GM21423 (cell line): ENCODE measurements around the gene VDAC1.
"Not testable (repeated sequence)": the region's sequence is repeated elsewhere in the genome, so short reads cannot be mapped to it uniquely, and the experiment has no call there.

Experiments
- ATAC-seq: cut with Tn5 transposase; IDR thresholded peaks from one replicate; pipeline ENCODE4 v1.9.1; 2021; ENCODE audit warnings: mild to moderate bottlenecking, moderate library complexity; ENCODE audit not compliant: unreplicated experiment

VDAC1 gene, protein sequence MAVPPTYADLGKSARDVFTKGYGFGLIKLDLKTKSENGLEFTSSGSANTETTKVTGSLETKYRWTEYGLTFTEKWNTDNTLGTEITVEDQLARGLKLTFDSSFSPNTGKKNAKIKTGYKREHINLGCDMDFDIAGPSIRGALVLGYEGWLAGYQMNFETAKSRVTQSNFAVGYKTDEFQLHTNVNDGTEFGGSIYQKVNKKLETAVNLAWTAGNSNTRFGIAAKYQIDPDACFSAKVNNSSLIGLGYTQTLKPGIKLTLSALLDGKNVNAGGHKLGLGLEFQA

DNA sequence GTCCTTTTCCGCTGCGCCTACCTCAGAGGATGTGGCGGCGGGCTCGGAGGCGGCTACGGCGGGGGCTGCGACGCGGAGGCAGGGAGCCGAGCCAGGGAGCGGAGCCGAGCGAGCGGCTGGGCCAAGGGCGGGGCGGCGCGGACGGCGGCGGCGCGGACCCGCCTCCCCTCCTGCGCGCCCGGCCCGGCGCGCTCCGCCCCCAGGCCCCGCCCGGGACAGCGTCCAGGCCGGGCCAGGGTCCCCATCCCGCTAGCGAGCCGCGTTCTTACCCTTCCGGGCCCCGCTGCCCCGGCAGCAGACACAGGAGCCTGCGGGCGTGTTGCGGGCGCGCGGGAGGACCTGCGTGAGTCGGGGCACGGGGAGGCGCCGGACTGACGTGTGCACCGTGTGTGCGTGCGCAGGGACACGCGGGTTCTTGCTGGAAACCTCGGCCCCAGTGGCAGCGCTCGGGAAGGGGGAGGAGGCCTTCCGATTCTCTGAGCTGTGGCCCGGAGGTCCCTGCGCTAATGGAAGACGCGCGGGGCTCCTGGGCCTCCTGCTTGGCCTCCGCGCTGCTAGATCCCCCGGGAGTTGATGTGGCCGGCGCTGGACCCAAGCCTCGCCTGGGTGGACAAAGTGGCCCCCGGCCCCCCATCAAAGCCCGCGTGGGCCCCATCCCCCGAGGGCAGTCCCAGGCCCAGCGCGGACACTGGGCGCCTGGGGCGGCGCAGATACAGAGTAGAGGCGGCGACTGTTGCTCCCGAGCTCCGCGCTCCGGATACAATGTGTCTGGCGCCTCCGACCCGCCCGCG is at the start of gene VDAC1:
VDAC1 (minus strand) TSS at position 350 of the 791 bp plus-strand sequence. CDS start 11,963 bp downstream, outside the sequence.
- ATAC-seq, result peak; percentile 82

DNA sequence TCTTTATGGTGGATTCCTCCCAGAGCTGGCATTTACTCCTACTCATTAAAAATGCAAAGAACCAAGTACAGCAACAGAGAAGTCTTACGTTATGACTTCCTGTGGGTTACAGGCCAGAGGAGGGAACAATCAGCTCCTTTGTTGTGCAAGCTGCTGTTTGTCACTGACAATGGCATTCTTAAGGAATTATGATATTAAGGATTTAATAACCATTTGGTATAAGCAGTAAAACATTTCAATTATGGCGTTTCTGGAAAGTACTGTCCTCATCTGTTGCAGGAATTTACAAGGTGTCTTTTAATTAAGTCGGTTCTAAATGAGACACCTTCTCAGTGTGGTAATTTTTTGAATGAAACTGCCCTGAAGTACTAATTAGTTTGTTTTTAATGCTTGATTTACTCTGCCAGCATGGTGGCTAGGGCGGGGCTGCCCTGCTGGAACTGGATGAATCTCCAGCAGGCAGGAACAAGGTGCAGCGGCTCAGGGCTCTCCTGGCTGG is 49.1 kb upstream of the VDAC1 start:
- ATAC-seq, result no peak

DNA sequence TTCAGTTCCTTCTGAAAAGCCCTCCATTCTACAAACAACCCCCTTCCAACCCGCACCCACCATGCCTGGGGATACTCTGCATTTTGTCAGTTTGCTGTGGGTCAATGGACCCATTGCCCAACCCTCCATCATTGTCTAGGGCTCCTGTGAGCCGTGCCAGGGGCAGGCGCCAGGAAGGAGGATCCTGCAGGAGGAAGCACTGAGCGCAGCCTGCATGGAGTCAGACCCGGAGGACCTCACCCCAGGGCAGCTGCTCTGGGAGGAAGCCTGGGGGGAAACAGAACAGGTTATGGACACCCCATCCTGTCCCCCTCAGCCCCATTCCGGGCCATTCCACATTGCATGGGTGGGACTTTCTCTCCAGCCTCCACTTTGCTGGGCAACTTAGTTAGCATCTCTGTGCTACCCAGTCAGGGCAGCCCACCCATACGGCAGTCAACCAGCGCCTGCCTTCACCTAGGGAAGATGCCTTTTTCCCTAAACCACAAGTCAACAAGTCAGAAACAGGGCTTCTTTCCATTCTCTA is 48.6 kb upstream of the VDAC1 start:
- no peak for ATAC-seq

DNA sequence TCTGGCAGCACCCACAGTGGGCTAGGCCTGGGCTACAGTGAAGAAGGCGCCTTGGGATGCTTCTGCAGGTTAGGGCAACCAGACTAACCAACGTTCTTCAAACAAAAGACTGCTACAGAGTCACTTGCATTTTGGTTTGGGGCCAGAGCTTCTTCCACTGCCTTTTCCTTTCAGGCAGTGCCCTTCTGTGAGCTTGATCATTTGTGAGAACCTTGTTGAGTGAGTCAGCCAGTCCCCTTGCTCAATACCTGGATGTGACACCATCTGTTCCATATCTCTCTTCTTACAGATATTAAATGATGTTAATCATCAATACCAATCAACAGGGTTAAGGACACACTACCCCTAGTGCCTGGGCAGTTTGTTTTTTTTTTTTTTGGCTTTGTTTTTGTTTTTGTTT is 46.5 kb upstream of the VDAC1 start:
- no peak for ATAC-seq

DNA sequence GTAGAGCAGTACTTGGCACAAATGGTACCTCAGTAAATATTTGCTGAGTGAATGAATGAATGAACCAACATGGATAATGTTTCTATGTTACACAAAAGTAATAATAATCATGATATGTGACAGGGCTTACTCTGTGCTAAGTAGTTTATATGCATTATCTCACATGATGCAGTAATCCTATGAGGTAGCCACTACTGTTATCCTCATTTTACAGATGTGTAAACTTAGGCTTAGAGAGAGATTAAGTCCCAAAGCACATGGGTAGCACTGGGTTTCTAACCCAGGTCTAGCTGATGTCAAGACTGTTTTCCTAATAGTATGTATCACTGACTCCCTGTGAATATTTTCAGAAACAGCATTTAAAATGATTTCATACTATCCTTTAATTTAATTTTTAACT is 44.1 kb upstream of the VDAC1 start:
- no peak for ATAC-seq

DNA sequence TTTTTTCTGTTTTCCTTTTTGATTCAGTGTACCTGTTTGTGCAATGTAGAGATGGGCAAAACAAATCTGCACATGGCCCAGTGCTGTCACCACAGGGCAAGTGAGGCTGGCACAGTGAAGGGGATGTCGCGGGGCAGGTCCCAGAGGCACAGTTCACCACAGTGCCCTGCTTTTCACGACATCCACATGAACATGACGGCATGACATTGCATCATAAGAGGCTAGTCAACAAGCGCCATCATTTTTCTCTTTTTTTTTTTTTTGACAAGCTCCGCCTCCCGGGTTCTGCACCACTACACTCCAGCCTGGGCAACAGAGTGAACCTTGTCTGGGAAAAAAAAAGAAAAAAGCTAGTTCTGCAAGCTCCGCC is 42.9 kb upstream of the VDAC1 start:
- no peak for ATAC-seq

DNA sequence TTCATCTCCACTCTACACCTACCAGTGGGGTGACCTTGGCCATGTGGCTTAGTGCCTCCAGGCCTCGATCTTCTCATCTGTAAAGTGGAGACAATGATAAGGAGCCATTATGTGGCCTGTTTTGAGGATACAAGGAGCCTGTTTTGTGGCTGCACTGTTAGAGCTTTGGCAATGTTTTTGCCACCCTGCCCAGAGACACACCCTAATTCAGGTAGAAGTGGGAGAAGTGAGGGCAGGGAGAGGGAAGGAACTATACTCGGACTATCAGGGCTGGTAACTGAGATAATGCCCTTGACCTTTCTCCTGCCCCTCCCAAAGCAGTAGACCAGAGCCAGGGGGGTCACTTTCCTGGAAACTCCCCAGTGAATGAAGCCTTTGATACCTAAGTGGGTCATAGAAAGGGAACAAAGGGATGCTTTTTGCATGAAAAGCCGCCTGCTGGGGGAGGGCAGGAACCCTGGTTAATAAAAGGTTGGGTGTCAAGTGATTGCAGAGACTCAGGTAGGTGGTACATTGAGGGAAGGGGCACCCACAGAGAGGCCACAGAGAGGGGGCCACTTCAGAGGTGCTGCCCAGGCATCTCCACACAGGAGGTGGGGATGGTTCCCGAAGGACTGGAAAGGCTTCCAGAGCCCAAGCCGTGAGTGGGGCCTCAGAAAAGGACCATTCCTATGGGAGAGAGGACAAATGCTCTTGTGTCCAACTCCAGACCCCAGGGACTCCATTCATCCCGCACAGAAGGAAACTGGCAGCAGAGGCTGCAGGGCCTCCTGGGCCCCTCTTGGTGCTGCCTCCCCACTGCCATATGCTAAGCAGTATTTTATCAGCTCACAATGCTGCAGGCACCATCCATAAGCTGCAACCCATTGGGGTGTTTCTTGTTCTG is 42.3 kb upstream of the VDAC1 start:
- no peak for ATAC-seq

DNA sequence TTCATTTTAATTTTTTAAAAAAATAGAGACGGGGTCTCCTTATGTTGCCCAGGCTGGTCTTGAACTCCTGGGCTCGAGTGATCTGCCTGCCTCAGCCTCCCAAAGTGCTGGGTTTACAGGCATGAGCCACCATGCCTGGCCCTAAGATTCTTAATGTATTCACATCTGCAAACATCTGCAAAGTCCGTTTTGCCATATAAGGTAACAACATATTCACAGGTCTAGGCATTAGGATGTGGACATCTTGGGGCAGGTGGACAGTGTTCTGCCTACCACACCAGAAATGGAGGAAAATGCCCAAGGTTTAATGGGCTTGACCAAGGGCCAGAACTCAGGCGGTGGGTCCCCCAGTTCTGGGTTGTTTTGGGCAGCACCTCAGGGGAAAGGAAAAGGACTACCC is 41.6 kb upstream of the VDAC1 start:
- no peak for ATAC-seq

DNA sequence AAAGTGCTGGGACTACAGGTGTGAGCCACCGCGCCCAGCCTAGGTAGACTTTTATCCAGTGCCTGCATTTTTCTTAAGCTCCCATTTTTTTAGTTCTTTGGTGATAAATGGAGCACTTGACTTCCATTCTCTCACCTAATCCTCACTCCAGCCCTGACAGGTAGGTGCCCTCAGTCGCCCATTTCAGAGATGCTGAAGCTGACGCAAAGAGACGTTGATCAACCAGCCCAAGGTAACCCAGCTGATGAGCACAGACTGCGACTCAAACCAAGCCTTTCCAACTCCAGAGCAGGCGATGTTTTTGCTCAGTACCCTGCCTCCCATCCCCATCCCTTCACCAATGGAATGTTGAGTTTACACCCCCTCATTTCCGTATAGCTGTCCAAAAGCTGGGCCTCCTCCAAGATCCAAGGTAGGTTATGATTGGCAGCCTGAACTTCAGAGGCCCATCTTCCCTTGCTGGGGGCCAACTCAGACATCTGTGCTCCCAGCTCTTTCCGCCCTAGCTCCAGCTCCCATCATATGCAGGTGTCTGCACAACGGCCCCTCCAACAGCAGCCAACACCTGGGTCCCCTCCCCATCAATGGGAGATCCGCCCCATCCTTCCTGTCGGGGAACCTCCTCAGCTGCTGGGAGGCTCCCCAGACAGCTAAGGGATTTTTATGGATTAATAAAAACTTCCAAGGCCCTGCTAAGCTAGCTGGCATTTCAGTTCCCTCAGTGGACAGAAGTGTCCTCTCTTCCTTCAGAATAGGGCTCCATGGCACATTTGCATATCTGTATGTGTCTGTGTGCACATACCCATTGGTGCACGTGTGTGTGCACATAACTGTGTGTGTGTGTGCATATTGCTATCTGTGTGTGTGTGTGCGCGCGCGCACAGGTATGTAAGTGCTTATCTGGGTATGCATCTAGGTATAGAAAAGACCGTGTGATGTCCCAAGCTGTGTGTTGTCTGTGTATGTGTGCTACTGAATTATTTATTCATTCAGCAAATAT is 39.3 kb upstream of the VDAC1 start:
- no peak for ATAC-seq

DNA sequence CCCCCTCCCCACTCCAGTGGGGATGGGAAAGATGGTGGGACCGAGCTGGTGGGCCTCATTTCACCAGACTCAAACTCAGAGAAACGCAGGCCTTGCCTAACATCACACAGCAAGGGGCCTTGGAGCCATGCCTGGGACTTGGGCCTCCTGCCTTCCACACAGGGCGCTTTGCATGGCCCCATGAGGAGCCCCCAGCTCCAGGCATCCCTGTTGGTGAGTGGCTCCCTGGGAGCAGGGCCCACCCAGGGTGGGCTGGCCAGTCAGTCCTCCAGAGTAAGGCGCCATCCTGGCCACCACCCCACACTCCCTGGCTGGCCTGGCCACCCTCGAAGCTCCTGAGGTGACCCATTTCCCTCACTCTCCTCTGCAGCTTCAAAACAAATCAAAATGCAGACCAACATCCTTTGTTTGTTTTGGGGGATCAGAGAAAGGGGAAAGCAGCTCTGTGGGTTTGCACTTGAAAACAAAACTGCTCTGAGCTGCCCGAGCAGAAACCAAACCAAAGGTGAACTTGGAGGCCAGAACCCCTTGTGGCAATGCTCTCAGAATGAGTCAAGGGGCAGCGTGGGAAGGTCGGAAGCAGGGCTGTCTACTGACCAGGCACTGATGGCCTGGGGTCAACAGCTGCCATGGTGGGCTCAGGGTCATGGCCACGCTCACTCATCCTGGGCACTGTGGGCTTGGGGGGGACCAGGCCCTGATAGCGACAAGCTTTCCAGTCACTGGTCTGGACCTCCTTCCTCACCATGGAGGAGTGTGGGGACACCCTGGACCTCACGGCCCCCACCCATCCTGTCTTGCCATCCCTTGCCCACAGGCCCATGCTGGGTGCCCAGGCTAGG is 37.0 kb upstream of the VDAC1 start:
- ATAC-seq, result peak; percentile 58

DNA sequence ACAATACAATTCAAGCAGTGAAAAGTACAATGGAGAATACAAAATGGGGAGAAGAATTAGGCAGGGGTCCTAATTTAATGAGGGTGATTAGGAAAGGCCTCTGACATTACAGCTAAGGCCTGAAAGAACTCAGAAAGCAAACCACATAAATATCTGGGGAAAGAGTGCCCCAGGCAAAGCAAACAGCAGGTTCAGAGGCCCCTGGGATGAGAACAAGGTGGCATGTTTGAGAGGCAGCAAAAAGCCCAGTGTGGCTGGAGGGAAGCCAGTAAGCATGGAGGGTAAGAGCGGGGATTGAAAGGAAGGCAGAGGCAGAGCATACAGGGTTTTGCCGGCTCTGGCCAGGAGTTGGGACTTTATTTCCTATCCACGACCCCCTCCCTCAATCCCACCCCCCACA is 33.4 kb upstream of the VDAC1 start:
- ATAC-seq, result no peak

DNA sequence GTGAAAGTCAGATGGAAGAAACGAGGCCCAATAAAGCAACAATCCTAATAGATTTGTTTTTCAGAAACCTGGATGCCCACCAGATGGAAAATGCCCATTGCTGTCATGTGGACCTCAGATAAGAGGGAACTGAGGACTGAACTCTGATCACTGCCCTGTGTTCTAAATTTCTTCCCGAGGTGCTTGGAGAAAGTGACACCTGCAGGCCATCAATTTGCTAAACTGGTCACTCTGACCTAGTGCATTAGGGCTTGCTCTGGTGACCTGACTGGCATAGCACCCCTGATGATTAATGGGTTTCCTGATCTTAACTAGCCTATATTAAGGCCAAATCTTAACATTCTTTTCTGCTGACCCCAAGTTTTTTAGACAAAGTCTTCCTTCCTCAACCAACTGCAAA is 32.4 kb upstream of the VDAC1 start:
- ATAC-seq, result no peak

DNA sequence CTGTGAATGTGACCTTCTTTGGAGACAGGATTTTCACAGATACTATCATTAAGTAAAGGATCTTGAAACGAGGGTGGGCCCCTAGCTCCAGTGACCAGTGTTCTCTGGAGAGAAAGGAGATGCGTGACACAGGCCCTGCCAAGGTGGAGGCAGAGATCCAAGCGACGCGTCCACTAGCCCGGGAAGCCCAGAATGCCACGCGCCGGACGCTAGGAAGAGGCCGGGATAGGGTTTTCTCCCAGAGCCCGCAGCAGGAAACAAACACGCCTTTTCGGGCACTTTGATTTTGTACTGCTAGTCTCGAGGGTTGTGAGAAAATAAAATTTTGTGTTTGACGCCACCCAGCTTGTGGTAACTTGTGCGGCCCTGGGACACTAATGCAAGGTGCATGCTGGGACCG is 29.6 kb upstream of the VDAC1 start:
- ATAC-seq, result no peak

DNA sequence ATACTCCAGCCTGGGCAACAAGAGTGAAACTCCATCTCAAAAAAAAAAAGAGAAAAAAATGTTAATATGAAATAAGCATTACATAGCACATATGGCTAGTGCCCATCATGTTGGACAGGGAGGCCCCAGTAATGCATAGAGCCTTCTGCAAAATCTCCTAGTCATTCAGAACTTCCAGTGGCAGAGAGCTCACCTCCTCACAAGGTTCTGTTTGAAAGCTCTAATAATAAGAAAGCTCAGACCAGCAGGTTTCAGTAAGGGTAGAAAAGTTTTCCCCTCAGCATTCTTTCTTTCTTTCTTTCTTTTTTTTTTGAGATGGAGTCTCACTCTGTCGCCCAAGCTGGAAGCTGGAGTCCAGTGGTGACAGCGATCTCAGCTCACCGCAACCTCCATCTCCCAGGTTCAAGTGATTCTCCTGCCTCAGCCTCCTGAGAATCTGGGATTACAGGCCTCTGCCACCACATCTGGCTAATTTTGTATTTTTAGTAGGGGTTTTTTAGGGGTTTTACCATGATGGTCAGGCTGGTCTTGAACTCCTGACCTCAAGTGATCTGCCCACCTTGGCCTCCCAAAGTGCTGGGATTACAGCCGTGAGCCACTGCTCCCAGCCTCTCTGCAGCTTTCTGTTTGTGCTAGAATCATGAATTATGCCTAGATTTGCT is 25.7 kb upstream of the VDAC1 start:
- ATAC-seq, result not testable (repeated sequence)

DNA sequence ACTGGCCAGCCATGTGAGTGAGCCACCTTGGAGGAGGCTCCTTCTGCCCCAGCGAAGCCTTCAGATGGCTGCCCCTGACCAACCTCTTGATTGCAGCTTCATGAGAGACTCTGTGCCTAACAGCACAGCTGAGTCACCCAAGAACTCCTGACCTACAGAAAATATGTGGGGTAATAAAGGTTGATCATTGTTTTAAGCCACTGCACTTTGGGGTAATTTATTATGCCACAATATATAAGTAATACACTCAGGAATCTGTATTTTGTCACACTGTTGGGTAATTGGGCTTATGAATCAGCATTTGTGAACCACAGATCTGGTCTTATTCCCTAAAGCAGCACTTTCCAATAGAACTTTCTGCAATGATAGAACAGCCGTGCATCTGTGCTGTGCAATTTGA is 24.4 kb upstream of the VDAC1 start:
- no peak for ATAC-seq

DNA sequence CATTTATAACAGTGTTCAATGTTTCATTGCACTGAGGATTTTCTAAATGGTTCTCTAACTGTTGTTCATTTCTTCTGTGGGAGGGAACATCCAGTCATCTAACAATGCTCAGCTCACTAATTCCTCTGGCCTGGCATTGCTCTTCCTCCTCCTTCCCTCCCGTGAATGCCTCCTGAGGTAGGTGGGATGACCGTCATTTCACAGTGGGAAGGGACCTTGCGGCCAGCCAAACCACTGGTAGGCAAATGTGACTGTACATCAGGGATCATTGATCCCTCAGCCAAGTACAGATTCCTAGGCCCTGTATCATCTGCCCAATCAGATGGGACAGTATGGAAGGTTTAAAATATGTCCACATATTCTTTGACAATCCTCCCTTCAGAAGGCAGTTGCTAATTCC is 23.7 kb upstream of the VDAC1 start:
- ATAC-seq, result no peak

DNA sequence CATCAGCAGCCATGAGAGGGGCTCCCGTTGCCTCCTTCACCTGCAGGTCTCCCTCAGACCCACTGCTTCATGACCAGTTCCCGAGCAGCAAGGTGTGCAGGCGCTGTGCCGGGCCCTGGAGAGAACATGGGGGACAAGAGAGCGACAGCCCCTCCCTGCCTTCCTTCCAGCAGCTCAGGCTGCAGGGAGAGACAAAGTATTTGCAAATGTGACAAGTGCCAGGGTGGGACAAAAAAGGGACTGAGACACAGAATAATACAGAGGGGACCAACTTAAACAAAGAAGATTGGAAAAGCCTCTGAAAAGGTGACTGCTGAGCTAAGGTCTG is 22.5 kb upstream of the VDAC1 start:
- ATAC-seq, result no peak

DNA sequence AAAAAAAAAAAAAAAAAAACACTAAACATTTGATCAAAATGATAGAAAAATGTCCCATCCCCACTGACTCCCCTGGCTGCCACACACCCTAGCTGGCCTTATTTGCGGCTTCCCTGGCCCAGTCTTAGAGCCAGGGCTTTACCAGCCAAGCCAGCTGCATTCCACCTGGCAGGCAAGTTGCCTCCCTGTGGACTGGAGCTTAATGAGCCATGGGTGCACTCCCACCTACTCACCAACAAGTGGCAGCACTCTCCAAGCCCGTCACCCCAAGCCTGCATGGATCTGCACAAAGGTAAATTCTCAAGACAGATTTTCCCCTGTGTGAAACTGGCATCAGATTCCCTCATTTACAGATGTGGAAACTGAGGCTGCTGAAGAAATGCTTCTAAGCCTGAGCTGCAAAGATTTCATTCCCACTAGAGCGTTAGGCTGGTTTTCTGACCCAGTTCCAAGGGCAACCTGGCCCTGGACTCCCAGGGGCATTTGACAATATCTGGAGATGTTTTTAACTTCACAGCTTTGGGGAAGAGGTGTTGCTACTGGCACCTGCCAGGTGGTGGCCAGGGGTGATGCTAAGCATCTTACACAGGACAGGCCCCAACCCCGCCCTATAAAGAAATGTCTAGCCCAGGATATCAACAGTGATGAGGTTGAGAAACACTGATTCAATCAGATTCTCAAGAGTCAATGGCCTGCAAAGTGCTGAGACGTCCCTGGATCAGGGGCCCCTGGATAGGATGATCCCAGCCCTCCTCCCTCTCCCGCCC is 21.9 kb upstream of the VDAC1 start:
- ATAC-seq, result no peak
